HG03469 (cell line): ENCODE results near the gene NACC2.

Experiments
- ATAC-seq: cut with Tn5 transposase; IDR thresholded peaks from one replicate; pipeline ENCODE4 v1.9.1; 2021; ENCODE audit warnings: mild to moderate bottlenecking, moderate library complexity, moderate number of reproducible peaks; ENCODE audit not compliant: unreplicated experiment

NACC2 gene

GRCh38 chr9:136095070-136096058, at the start of gene NACC2:
Gene NACC2, minus strand, starts transcription at chr9:136095289. Its CDS starts 44,768 bp downstream, at chr9:136050521.
- ATAC-seq: no peak

DNA sequence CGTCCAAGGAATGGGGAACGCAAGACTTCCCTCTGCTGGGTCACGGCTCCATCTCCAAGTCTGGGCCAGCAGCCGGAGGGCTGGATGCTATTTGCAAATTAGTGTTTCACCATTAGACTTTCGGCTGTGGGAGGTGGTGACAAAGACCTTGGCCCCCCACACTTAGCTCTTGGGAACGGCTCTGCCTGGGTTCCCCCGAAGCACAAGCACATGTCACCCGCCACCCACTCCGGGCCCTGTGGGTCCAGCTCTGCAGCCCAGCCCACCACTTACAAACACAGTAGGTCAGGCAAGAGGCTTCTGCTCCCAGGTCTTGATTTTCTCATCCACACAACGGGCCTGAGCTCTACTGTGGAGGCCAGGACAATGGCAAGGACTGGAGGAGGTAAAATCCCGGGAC, 49.4 kb upstream of the NACC2 start:
- ATAC-seq: no peak

- ATAC-seq: no peak
Measured at GRCh38 chr9:136143215-136144001, 48.3 kb upstream of the NACC2 start.

- ATAC-seq: no peak
Measured at GRCh38 chr9:136142859-136143214, 47.7 kb upstream of the NACC2 start.

GRCh38 chr9:136142414-136142796, 47.3 kb upstream of the NACC2 start:
- ATAC-seq: no peak

DNA sequence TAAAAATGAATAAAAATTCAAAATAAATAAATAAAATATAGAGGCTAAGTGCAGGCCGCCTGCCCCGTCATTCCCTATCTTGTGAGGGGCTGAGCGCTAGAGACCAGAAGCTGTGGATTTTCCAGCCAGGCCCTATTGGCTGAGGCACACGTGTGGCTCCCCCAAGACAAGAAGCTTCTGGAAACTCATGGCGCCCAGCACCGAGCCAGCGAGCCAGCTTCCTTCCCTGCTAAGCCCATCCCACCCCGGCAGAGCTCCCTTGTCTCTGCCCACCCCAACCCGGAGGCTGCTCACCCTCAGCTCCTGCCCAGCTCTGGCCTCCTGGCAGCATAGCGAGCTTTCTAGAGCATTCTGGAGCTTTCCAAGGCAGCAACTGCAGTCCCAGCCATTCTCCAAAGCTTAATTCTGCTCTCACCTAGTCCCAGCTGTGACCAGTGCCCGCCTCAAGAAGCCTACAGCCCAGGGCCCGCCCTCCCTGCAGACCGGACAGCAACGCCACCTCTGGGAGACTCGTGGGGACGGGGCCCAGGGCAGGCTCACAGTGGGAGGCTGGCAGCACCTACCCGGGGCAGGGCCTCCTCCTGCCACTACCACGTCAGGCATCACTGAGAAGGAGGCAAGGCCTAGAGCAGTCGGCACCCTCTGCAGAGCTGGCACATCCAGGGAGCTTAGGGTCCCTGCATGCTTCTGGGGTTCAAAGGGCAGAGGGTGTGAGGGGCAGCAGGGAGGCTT, 46.8 kb upstream of the NACC2 start:
- no peak for ATAC-seq

DNA sequence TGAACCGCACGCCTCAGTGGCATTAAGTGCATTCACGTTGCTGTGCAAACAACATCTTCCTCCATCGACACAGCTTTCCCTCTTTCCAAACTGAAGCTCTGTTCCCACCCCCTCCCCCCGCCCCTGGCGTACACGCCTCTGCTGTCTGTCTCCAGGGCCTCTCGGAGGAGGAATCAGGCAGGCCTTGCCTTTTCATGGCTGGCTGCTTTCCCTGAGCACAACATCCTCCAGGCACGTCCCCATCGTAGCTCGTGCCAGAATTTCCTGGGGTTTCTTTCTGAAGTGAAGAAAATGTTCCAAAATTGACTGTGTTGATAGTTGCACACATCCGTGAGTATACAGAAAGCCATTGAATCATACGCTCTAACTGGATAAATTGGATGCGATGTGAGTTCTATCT, 45.9 kb upstream of the NACC2 start:
- no peak for ATAC-seq

- no peak for ATAC-seq
Measured at GRCh38 chr9:136140046-136140445, 45.0 kb upstream of the NACC2 start.

DNA sequence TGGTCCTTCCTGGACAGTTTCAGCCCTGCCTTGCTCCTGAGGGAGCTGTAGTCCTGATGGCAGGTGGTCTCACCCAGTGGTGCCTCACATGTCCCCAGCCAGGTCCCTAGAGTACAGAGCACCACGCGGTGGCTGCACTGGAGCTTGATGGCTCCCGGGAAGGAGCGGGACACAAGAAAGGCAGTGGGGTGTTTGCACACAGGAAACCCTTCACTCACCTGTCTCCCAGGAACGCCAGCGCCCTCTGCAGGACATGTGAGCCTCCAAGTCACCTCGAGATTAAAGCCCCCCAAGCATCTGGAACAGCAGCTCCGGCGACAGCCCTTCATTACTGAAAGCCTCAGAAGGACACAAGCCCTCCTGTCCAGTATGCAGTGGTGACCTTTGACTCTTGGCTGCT, 43.5 kb upstream of the NACC2 start:
- ATAC-seq: no peak

DNA sequence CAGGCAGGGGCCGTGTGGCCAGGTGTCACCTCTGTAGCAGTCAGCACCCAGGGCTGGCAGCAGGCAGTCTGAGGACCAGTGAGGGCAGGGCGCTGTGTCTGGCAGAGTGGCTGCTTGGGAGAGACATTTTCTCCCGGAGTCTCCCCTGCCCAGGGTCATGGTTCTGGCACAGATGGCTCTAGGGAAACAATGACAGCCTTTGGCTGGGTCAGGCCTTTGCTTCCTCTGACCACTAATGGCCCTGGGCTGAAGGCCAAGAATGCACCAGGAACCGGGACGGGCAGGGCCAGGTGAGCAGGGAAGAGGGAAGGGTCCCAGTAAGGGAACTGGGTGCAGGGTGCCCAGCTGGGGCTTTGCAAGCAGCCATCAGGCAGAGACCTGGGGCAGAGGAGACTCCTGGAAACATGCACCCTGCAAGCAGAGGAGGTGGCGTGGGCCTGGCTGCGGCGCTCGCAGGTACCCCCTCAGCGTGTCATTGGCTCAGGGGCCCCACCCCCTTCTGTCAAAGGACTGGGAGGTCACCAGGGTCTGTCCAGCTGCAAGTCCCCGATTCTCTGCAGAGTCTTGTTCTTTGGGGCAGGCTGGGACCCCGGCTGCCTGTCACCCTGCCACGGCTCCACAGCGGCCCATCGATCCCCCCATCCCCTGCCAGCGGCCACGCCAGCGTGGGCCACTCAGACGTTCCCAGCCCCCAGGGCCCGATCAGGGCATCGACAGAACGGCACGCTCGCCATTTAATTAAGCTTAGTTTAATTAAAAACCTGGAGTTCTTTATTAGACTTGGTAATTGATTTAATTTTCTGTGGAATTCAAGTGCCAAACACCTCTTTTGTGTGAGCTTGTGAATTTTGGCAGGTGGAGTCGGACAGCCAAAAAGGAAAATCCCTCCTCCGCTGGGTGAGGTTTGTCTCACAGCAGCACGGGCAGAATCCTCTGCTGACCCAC, 42.5 kb upstream of the NACC2 start:
- no peak for ATAC-seq

GRCh38 chr9:136136127-136136925, 41.2 kb upstream of the NACC2 start:
- no peak for ATAC-seq

GRCh38 chr9:136135326-136136126, 40.4 kb upstream of the NACC2 start:
- no peak for ATAC-seq

GRCh38 chr9:136133959-136134484, 38.9 kb upstream of the NACC2 start:
- no peak for ATAC-seq

GRCh38 chr9:136133191-136133958, 38.3 kb upstream of the NACC2 start:
- ATAC-seq: no peak

DNA sequence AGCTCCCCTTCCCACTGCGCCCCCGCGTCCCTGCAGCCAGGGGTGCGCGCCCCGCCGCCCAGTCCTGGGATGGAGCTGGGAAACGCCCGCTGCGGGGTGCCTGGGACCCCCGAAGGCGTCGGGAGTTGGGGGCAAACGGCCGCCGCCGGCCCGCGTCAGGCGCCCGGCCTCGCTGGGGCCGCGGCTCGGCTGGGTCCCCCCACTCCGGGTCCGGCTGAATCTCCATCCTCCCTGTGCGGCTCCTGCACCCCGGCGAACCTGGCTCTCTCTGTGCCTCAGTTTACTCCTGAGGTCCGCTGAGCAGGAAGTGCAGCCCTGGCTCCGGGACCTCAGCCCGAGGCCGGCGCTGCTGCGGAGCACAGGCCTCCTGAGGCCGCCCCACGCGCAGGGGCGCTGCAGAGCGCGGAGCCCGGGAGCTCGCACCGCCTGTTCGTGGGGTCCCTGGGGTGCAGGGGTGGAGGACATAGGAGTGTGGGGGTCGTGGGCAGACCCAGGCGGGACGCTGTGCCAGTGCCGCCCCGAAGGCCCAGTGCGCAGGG, 37.5 kb upstream of the NACC2 start:
- no peak for ATAC-seq

DNA sequence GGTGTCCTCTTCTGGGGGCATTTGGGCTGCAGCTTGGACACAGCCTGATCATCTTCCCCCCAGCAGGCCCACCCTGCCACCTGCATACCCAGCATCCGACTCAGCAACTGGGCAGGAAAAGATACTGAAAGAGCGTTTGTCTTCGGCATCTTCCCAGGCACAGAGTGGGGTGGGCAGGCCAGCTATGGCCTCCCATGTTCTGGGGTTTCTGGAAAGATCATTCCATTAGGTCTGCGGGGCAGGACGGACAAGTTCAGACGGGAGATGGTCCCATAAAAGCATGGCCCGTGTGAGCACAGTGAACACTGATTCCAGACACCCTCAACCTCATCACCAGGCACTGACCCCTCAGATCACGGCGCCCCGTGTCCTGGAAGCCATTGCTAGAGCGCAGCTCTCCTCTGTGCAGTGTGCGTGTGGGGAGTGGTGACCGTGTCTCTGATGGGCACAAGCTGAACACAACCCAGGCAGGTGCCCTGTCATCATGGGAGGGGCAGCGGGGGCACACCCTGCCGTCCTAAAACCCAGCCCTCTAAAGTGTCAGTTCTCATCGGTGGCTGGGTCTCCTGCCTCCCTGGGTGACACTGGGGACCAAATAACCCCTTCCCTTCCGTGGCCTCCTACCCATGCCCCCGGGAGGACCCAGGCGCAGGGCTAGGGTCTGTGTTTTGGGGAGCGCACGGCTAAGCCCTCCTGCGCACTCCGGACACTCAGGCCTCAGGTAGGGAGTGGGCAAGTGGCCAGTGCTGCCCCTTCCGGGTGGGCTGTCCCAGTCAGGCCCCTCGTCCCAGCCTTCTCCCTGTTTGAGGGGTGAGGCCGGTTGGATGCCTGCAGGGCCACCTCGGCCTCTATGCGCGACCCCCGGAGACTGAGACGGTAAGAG, 36.8 kb upstream of the NACC2 start:
- ATAC-seq: no peak
